ENCODE results near the gene SRD5A3. TPM values are rescaled to one million over a fixed set of nuclear protein-coding genes. Genes with fewer than 3 reads are reported as not detected.

Gene SRD5A3
- total and polyA plus RNA-seq, 7 experiments from 2014 or later: 1.9 to 10.6 (median 5.0) TPM

GRCh38 chr4:55416176-55416575, 70.1 kb downstream of the SRD5A3 start:
- no peak overlapping the region for H3K27ac Mint-ChIP-seq
- no peak for DNase-seq
- Histone ChIP-seq H3K27me3 (ENCODE audit: control insufficient read depth in 2 of 2, insufficient read depth in 2 of 2, low read length in 2 of 2) (no peaks in the 10 kb centered on the region), H3K4me3 (ENCODE audit: low read length) (no peak overlapping the region), H3K4me1 (ENCODE audit: control insufficient read depth in 2 of 2, insufficient read depth in 2 of 2, low read length in 2 of 2) (no peaks in the 10 kb centered on the region), H3K9me3 (ENCODE audit: control insufficient read depth in 2 of 3, low read length in 3 of 3) (no peaks in the 10 kb centered on the region), H3K36me3 (ENCODE audit: control insufficient read depth in 2 of 3, insufficient read depth in 3 of 3, low read length in 3 of 3) (peaks cover 5 to 31% (median 11%) of the 10 kb centered on the region in 3 experiments), H3K27ac (ENCODE audit: low read depth, low read length) (no peak overlapping the region)
- ATAC-seq: no peak
- no peaks in the 10 kb centered on the region for H3K9me3 Mint-ChIP-seq
- CTCF ChIA-PET: interaction anchor here (1.6 kb wide), 1 partner anchor 138 kb away, joined by 4 read pairs; no protein-coding TSS in a partner anchor
- POLR2A ChIA-PET: no interaction called here
- no peaks in the 10 kb centered on the region for H3K27me3 Mint-ChIP-seq
- intact Hi-C loops (cut with micrococcal nuclease): no loop called here
- H3K4me3 Mint-ChIP-seq: no peak overlapping the region
- peaks cover 7 to 28% (median 13%) of the 10 kb centered on the region in 5 donors for H3K36me3 Mint-ChIP-seq
- H3K4me1 Mint-ChIP-seq: peaks cover 0 to 9% (median 4%) of the 10 kb centered on the region in 7 donors

Other genes starting within 250 kb of the SRD5A3 start
- not detected for gene KDR, start 220.6 kb upstream of the SRD5A3 start, total RNA-seq
- gene KDR, start 220.6 kb upstream of the SRD5A3 start, polyA plus RNA-seq: not detected
- gene TMEM165, start 49.7 kb downstream of the SRD5A3 start, total RNA-seq: 10 to 100 TPM; 53.1 to 80.9 (median 58.9) TPM
- gene TMEM165, start 49.7 kb downstream of the SRD5A3 start, polyA plus RNA-seq: 10 to 100 TPM; 22.9 to 26.7 TPM
- 10 to 100 TPM in 2 of 5 experiments, 1 to 10 TPM in 3; 7.9 to 12.6 (median 8.9) TPM for gene CLOCK, start 200.7 kb downstream of the SRD5A3 start, total RNA-seq
- gene CLOCK, start 200.7 kb downstream of the SRD5A3 start, polyA plus RNA-seq: 1 to 10 TPM; 4.6 to 5.0 TPM
- not detected for gene PDCL2, start 246.0 kb downstream of the SRD5A3 start, total RNA-seq
- gene PDCL2, start 246.0 kb downstream of the SRD5A3 start, polyA plus RNA-seq: not detected